Thoracic aorta (tissue), 2 donors: ENCODE measurements around the gene ELF4. TPM values are rescaled to one million over a fixed set of nuclear protein-coding genes. Genes with fewer than 3 reads are reported as not detected.

Experiments used
- ATAC-seq: fragments of 150-250 bp; one replicate; pipeline ENCODE4 v1.8.0; 2017; ENCODE audit warnings: low read depth; ENCODE audit not compliant: insufficient number of reproducible peaks, low FRiP score
- DNase-seq: peaks from one replicate; pipeline ENCODE4 v3.0.0-alpha.2; 2020; ENCODE audit warnings: low spot score
- H3K27ac ChIP-seq, 2 donors: fragments of 200-600 bp; sonication (generic); 1 replicate in 1 of 2; 2 replicates in 1 of 2; pipeline ENCODE4 v1.5.1; 2016; ENCODE audit warnings: mild to moderate bottlenecking in 2 of 2, moderate library complexity in 2 of 2
- H3K27me3 ChIP-seq: fragments of 200-600 bp; sonication (generic); replicated peaks from 2 replicates; pipeline ENCODE4 v1.6.0; 2016; ENCODE audit warnings: mild to moderate bottlenecking; ENCODE audit not compliant: insufficient read depth
- H3K36me3 ChIP-seq: fragments of 200-600 bp; sonication (generic); one replicate; pipeline ENCODE4 v1.5.1; 2016
- H3K4me1 ChIP-seq, 2 donors: fragments of 200-600 bp; sonication (generic); 1 replicate in 1 of 2; 2 replicates in 1 of 2; pipeline versions ENCODE4 v1.5.1 to v1.6.0; 2016; ENCODE audit warnings: low read depth in 2 of 2, mild to moderate bottlenecking in 1 of 2; ENCODE audit not compliant: control insufficient read depth in 1 of 2
- H3K4me3 ChIP-seq: fragments of 200-600 bp; sonication (generic); 2 replicates; pipeline ENCODE4 v1.5.1; 2016; ENCODE audit warnings: mild to moderate bottlenecking
- H3K9me3 ChIP-seq: fragments of 200-600 bp; sonication (generic); 2 replicates; pipeline ENCODE4 v1.5.1; 2016
- CTCF ChIP-seq: fragments of 200-600 bp; sonication (generic); IDR thresholded peaks from one replicate; pipeline ENCODE4 v1.5.1; 2019; ENCODE audit warnings: antibody characterized with exemption
- total RNA-seq, 2 donors: library from RNA; depleted of rRNA; stranded (reverse); fragments of >200 nt; gene quantifications; one replicate each; pipeline versions ENCODE4 v1.1.0 to v1.2.3, GENCODE V29; 2016

ELF4 gene
- total RNA-seq, 2 donors from 2014 or later, result 11.1 to 16.9 TPM

- no peaks in the 10 kb centered on the region for H3K9me3 ChIP-seq
- peaks cover 4 to 13% of the 10 kb centered on the region in 2 donors for H3K4me1 ChIP-seq
- H3K4me3 ChIP-seq, result no peak overlapping the region
- no peak for ATAC-seq
- no peaks in the 10 kb centered on the region for H3K27me3 ChIP-seq
- H3K27ac ChIP-seq, result peak overlapping the region in 1 of 2 donors; percentile 53
- H3K36me3 ChIP-seq, result no peaks in the 10 kb centered on the region
- no peak for DNase-seq
- TF ChIP-seq CTCF, result no peak
These were observed 29.4 kb downstream of the ELF4 start for GRCh38 chrX:130080791-130081367.

- Histone ChIP-seq H3K4me3 (no peak overlapping the region), H3K4me1 (peaks cover 4 to 13% of the 10 kb centered on the region in 2 donors), H3K9me3 (no peaks in the 10 kb centered on the region), H3K27me3 (no peaks in the 10 kb centered on the region), H3K27ac (no peak overlapping the region), H3K36me3 (no peaks in the 10 kb centered on the region)
- ATAC-seq (no peak), DNase-seq (no peak)
- peak; percentile 63 for TF ChIP-seq CTCF
These were observed 30.4 kb downstream of the ELF4 start for GRCh38 chrX:130079824-130080406.

GRCh38 chrX:130075777-130076176 is 34.5 kb downstream of the ELF4 start:
- no peak for ATAC-seq
- DNase-seq, result no peak
- no peak for TF ChIP-seq CTCF
- Histone ChIP-seq H3K9me3 (no peaks in the 10 kb centered on the region), H3K27ac (no peak overlapping the region), H3K4me3 (no peak overlapping the region), H3K4me1 (no peaks in the 10 kb centered on the region), H3K36me3 (no peaks in the 10 kb centered on the region), H3K27me3 (no peaks in the 10 kb centered on the region)

- Histone ChIP-seq H3K27me3 (no peaks in the 10 kb centered on the region), H3K4me3 (no peak overlapping the region), H3K36me3 (peaks cover 12% of the 10 kb centered on the region), H3K4me1 (no peaks in the 10 kb centered on the region), H3K9me3 (no peaks in the 10 kb centered on the region), H3K27ac (no peak overlapping the region)
- no peak for ATAC-seq
- no peak for DNase-seq
- no peak for TF ChIP-seq CTCF
These were observed 38.0 kb downstream of the ELF4 start for GRCh38 chrX:130072345-130072740.

GRCh38 chrX:130071611-130072344 is 38.5 kb downstream of the ELF4 start:
- TF ChIP-seq CTCF, result no peak
- Histone ChIP-seq H3K4me3 (no peak overlapping the region), H3K4me1 (no peaks in the 10 kb centered on the region), H3K27ac (no peak overlapping the region), H3K9me3 (no peaks in the 10 kb centered on the region), H3K27me3 (no peaks in the 10 kb centered on the region), H3K36me3 (peaks cover 14% of the 10 kb centered on the region)
- ATAC-seq (no peak), DNase-seq (no peak)
